Lung (tissue), 12 donors: ENCODE results near the gene SH3PXD2A. TPM values are rescaled to one million over a fixed set of nuclear protein-coding genes. Genes with fewer than 3 reads are reported as not detected.
A peak's percentile ranks its signal among the peaks of the same experiment; 100 is the strongest.

Experiments
- ATAC-seq: fragments of 200-7000 bp; cut with Tn5 transposase; one replicate; pipeline ENCODE4 v1.9.1; 2020; ENCODE audit warnings: moderate number of reproducible peaks; ENCODE audit not compliant: insufficient read depth, low FRiP score
- DNase-seq, 3 donors: peaks; one replicate each; pipeline ENCODE4 v3.0.0-alpha.2; 2013 to 2017
- H3K27ac ChIP-seq, 2 donors: one replicate each; pipeline ENCODE4 v1.5.1; 2013; ENCODE audit warnings: mild to moderate bottlenecking in 2 of 2, moderate library complexity in 2 of 2, control low read depth in 1 of 2, inconsistent platforms in 1 of 2, low read depth in 1 of 2, low read length in 1 of 2
- H3K27me3 ChIP-seq, 3 donors: one replicate each; pipeline ENCODE4 v1.5.1; 2013; ENCODE audit warnings: low read length in 2 of 3; ENCODE audit not compliant: control insufficient read depth in 3 of 3, insufficient read depth in 3 of 3
- H3K36me3 ChIP-seq, 4 donors: one replicate each; pipeline ENCODE4 v1.5.1; 2013; ENCODE audit warnings: low read length in 4 of 4, mild to moderate bottlenecking in 1 of 4, moderate library complexity in 1 of 4; ENCODE audit not compliant: control insufficient read depth in 4 of 4, insufficient read depth in 4 of 4
- H3K4me1 ChIP-seq, 5 donors: one replicate each; pipeline ENCODE4 v1.5.1; 2013; ENCODE audit warnings: low read length in 5 of 5, mild to moderate bottlenecking in 2 of 5, moderate library complexity in 1 of 5; ENCODE audit not compliant: control insufficient read depth in 5 of 5, insufficient read depth in 5 of 5
- H3K4me3 ChIP-seq: one replicate; pipeline ENCODE4 v1.5.1; 2013; ENCODE audit warnings: mild to moderate bottlenecking, control low read depth, moderate library complexity
- H3K9ac ChIP-seq, 2 donors: one replicate each; pipeline ENCODE4 v1.5.1; 2013; ENCODE audit warnings: low read length in 2 of 2, control low read depth in 1 of 2; ENCODE audit not compliant: insufficient read depth in 1 of 2
- H3K9me3 ChIP-seq, 4 donors: one replicate each; pipeline ENCODE4 v1.5.1; 2013; ENCODE audit warnings: low read length in 3 of 4, mild to moderate bottlenecking in 1 of 4, moderate library complexity in 1 of 4; ENCODE audit not compliant: control insufficient read depth in 4 of 4, insufficient read depth in 3 of 4
- WGBS, 2 donors: extraction: QIAGEN DNeasy Blood & Tissue Kit; methylation state at CpG; one replicate each; pipeline ENCODE4 v1.1.7; 2013; 5-methylcytosine and 5-hydroxymethylcytosine counted together
- polyA plus RNA-seq, 2 donors: library from polyadenylated mRNA; stranded (reverse); fragments of 200-250 nt; gene quantifications; one replicate each; pipeline ENCODE4 v1.2.1, GENCODE V29; 2013
- total RNA-seq, 2 donors: library from RNA; depleted of rRNA in 1 of 2; stranded (reverse); fragments of >200 nt in 1 of 2; gene quantifications; one replicate each; pipeline ENCODE4 v1.2.1, GENCODE V29; 2014 to 2021
- TF ChIP-seq, protein P1 (sequence below): IDR thresholded peaks from 2 replicates; pipeline ENCODE4 v1.5.1; 2012; ENCODE audit warnings: mild to moderate bottlenecking; ENCODE audit errors: control extremely low read depth, extremely low read depth
- donor health status: control.
- donor health status: control.
- donor health status: Bipolar disorder and iron deficiency.
- donor health status: healthy.
- donor health status: DM: yes; HTN: yes; CAD: no.

Gene SH3PXD2A
- total and polyA plus RNA-seq, 4 donors = 9.9 to 53.2 (median 29.2) TPM

DNA sequence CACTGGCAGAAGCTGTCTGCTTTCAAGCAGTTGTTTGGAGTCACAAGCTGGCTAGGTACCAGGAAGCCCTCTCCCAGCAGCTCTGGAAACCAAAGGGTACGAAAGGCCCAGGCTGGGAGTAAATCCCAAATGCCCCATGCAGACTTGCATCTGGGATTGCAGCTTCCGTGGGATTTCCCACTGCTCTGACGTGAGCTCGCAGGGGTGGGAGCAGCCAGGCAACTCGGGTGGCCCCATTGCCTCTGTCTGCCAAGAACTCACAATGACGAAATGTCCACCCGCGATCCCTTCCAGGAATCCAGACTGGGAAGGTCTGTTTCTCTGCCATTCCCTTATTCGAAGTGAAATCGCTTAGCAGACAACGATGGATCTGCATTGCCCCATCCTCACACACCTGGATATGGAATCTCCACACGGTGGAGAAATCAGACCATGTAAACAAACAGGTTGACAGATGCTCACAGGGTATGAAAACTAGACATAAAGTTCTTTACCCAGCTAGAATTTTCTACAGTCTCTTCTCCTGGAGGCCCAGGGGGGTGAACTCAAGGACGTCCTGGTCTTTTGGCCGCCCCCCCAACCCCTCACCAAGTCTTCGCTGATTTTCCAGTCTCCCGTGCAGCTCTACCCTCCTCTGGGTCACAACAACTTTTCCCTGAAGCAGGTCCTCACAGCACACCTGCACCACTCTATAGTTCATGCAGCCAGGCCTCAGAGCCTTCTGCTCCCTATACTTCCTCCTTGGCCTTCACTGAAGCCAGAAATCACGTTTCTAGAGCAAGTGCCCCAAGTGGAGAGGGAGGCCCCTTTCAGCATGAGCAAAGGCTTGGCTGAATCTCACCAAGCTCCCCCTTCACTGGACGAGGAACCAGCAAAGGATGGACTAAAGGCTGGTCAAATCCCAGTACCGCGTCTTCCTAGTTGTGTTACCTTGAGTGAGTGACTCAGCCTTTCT is 20.0 kb downstream of the SH3PXD2A start:
- Histone ChIP-seq H3K9ac (no peak overlapping the region), H3K4me3 (no peak overlapping the region), H3K27ac (peak overlapping the region in 1 of 2 donors; percentile 38), H3K9me3 (no peaks in the 10 kb centered on the region), H3K27me3 (no peaks in the 10 kb centered on the region), H3K36me3 (peaks cover 0 to 3% (median 0%) of the 10 kb centered on the region in 4 donors), H3K4me1 (peaks cover 27 to 49% (median 41%) of the 10 kb centered on the region in 5 donors)
- TF ChIP-seq, protein P1, sequence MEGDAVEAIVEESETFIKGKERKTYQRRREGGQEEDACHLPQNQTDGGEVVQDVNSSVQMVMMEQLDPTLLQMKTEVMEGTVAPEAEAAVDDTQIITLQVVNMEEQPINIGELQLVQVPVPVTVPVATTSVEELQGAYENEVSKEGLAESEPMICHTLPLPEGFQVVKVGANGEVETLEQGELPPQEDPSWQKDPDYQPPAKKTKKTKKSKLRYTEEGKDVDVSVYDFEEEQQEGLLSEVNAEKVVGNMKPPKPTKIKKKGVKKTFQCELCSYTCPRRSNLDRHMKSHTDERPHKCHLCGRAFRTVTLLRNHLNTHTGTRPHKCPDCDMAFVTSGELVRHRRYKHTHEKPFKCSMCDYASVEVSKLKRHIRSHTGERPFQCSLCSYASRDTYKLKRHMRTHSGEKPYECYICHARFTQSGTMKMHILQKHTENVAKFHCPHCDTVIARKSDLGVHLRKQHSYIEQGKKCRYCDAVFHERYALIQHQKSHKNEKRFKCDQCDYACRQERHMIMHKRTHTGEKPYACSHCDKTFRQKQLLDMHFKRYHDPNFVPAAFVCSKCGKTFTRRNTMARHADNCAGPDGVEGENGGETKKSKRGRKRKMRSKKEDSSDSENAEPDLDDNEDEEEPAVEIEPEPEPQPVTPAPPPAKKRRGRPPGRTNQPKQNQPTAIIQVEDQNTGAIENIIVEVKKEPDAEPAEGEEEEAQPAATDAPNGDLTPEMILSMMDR = no peak
- 51 to 72% methylated on average over 20 of the region's 20 CpGs for WGBS, 2 donors
- ATAC-seq (no peak), DNase-seq (peak; percentile 77 to 89 (median 77))

DNA sequence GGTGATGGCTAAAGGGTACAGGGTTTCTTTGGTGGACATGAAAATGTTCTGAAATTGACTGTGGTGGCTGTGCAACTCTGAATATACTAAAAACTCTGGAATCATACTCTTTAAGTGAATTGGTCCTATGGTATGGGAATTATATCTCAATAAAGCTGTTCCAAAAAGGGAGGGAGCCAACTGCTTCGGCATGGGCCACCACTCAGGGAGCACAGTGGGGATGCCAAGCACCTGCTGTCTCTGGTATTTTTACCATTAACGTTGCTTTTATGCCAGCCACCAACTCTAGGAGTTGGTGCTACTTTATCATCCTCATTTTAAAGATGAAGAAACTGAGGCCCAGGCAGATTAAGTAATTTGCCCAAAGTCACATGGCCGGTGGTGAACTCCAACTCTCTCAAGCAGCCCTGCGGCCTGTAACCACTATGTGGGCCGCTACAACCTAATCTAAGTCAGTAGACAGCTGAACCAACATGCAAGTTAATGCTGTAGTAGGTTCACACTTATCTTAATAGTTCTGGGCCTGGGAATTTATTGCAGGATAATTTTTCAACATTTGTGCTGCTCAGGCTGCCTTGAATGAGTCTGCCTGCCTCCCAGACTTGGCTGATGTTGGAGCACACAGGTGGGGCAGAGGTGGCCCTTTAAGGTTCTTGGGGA is 20.8 kb downstream of the SH3PXD2A start:
- DNase-seq (no peak), ATAC-seq (no peak)
- Histone ChIP-seq H3K4me3 (no peak overlapping the region), H3K9me3 (no peaks in the 10 kb centered on the region), H3K36me3 (peaks cover 0 to 3% (median 0%) of the 10 kb centered on the region in 4 donors), H3K27ac (peak overlapping the region in 1 of 2 donors; percentile 38), H3K27me3 (no peaks in the 10 kb centered on the region), H3K9ac (no peak overlapping the region), H3K4me1 (peaks cover 31 to 53% (median 35%) of the 10 kb centered on the region in 5 donors)
- TF ChIP-seq, protein P1 = no peak
- WGBS, 2 donors = 68 to 71% methylated on average over 5 of the region's 5 CpGs

DNA sequence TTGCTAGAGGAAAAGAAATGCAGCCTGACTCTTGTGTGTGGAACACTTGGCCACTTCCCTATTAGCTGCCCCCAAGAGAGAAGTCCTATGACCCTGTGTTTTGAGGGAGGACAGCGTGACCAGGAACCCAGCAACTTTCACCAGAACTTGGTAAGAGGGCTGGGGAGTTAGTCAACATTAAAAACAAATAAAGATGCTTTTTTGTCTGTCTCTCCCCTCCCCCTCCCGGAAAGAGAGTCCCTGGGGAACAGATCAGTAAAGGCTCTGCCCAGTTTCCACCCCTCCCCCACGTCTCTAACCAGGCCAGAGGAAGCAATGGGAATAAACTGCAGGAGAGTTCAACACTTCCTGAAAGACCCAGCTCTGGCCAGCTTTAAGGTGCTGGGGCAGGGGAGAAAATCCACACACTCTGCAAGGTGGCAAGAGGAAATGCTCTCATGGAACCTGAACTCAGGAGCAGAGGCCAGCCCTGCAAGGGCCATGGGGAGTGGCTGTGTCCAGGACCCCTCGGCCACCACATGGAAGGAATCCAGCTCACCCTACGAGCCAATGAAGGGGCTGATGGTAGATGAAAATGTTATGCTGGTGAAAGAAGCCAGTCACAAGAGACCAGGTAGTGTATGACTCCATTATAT is 21.5 kb downstream of the SH3PXD2A start:
- Histone ChIP-seq H3K9me3 (no peaks in the 10 kb centered on the region), H3K9ac (no peak overlapping the region), H3K4me1 (peaks cover 27 to 60% (median 35%) of the 10 kb centered on the region in 5 donors), H3K27me3 (no peaks in the 10 kb centered on the region), H3K4me3 (no peak overlapping the region), H3K36me3 (peaks cover 0 to 3% (median 0%) of the 10 kb centered on the region in 4 donors), H3K27ac (peak overlapping the region in 1 of 2 donors; percentile 29)
- DNase-seq (peak; percentile 57 to 81 (median 64)), ATAC-seq (peak; percentile 29)
- TF ChIP-seq, protein P1 = no peak
- 46 to 57% methylated on average over 5 of the region's 5 CpGs for WGBS, 2 donors
